Measurements from ENCODE around the gene FRMPD2. TPM values are rescaled to one million over a fixed set of nuclear protein-coding genes. Genes with fewer than 3 reads are reported as not detected.

The FRMPD2 gene
- total RNA-seq, 4 donors from 2014 or later: 0.80 TPM; not detected in 3

DNA sequence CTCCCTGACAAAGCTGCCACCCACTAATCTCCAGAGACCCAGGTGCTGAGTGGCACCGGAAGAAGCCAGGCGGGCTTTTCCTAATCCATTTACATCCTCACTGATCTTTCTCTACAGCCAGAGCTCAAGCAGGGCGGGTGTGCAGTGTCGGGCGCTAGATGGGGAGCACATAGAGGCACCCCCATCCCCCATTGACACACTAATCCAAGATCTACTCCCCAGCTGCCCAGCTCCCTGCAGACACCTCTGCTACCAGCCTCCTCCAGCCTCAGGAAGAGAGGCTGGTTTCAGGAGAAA, 22.2 kb downstream of the FRMPD2 start:
- no peaks in the 10 kb centered on the region for H3K27me3 ChIP-seq
- no peak for DNase-seq
- H3K9me3 ChIP-seq: no peaks in the 10 kb centered on the region
- TF ChIP-seq, protein P1, sequence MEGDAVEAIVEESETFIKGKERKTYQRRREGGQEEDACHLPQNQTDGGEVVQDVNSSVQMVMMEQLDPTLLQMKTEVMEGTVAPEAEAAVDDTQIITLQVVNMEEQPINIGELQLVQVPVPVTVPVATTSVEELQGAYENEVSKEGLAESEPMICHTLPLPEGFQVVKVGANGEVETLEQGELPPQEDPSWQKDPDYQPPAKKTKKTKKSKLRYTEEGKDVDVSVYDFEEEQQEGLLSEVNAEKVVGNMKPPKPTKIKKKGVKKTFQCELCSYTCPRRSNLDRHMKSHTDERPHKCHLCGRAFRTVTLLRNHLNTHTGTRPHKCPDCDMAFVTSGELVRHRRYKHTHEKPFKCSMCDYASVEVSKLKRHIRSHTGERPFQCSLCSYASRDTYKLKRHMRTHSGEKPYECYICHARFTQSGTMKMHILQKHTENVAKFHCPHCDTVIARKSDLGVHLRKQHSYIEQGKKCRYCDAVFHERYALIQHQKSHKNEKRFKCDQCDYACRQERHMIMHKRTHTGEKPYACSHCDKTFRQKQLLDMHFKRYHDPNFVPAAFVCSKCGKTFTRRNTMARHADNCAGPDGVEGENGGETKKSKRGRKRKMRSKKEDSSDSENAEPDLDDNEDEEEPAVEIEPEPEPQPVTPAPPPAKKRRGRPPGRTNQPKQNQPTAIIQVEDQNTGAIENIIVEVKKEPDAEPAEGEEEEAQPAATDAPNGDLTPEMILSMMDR (IDR thresholded peaks at IDR 0.05): no peak
- TF ChIP-seq POLR2A (IDR thresholded peaks at IDR 0.05) (no peak), EP300 (IDR thresholded peaks at IDR 0.05; ENCODE audit: low read depth) (no peak), POLR2AphosphoS5 (IDR thresholded peaks at IDR 0.05) (no peak)
- WGBS, 2 donors (ENCODE audit: low coverage in 1 of 2): 83% methylated on average over 5 of the region's 5 CpGs; no CpG with 5 or more reads in 1 of the 2 donors
- intact Hi-C loops (cut with DNase I; ENCODE audit: low total_unique reads) (no loop called here), in situ Hi-C loops (cut with MboI; ENCODE audit: low pct_ligation_motif_present in 1 of 4, low pct_unique_long_range_greater_than_20kb in 1 of 4, low sequenced_read_pairs in 3 of 4) (no loop called here)
- no peaks in the 10 kb centered on the region for H3K36me3 ChIP-seq
- H3K4me3 ChIP-seq: no peak overlapping the region
- no peak overlapping the region for H3K27ac ChIP-seq
- H3K4me1 ChIP-seq: peaks cover 0 to 8% (median 3%) of the 10 kb centered on the region in 4 donors

DNA sequence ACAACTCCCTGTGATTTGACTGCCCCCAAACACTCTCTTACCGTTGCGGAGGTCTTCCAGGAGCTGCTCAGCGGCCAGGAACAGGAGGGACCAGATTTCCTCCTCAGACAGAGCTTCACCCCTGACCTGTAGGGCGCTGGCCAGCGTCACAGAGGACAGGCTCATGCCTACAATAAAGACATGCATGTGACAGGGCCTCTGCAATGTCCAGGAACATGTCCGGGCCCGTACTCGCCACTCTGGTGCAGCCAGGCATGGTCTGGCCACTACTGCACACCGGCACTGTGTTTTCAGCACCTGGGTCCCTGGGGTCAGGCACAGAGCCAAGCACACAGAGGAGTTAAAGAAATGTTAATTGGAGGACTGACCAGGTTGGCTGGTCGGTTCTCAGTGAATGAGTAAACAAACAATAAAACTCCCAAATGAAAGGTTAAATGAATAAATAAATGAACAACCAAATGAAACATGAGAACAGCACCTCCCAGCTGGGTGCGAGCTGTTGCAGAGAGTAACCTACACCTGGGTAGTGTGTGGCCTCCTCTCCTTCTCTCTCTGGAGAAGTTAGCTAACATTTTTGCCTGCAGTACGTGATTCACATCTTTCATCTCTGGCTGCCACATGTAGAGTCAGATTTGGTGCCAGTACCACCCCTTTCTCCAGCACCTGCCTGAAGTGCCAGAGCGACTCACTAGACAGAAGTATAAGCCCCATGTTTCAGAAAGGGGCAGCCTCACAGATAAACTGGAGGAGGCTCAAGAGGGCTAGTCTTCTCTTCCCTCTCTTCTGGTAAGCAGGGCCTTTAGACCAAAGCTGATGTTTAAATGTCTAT, 22.8 kb downstream of the FRMPD2 start:
- no peaks in the 10 kb centered on the region for H3K36me3 ChIP-seq
- H3K4me3 ChIP-seq: no peak overlapping the region
- H3K27me3 ChIP-seq: no peaks in the 10 kb centered on the region
- H3K9me3 ChIP-seq: no peaks in the 10 kb centered on the region
- TF ChIP-seq, protein P1 (IDR thresholded peaks at IDR 0.05): no peak
- TF ChIP-seq EP300 (IDR thresholded peaks at IDR 0.05; ENCODE audit: low read depth) (no peak), POLR2AphosphoS5 (IDR thresholded peaks at IDR 0.05) (no peak), POLR2A (IDR thresholded peaks at IDR 0.05) (no peak)
- H3K27ac ChIP-seq: no peak overlapping the region
- peak; percentile 16 for DNase-seq
- in situ Hi-C loops (cut with MboI; ENCODE audit: low pct_ligation_motif_present in 1 of 4, low pct_unique_long_range_greater_than_20kb in 1 of 4, low sequenced_read_pairs in 3 of 4) (no loop called here), intact Hi-C loops (cut with DNase I; ENCODE audit: low total_unique reads) (no loop called here)
- 23 to 42% methylated on average over 5 to 13 of the region's 13 CpGs for WGBS, 2 donors (ENCODE audit: low coverage in 1 of 2)
- H3K4me1 ChIP-seq: peaks cover 0 to 8% (median 3%) of the 10 kb centered on the region in 4 donors

DNA sequence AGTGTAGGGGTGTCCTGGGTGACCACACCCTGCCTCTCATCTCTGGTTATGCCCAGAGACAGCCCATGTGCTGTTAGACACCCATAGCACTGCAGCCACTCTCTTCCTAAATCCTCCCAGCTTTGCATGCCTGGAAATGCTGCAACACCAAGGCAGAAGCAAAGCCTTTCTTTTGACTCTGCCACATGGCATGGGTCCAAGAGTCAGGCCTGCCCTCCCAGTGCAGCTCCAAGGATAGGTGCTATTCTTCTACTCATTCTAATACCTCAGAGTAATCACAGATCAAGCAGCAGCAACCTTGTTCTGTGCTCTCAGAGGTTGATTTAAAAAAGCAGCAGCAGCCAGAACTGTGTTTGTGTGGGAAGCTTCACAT, 23.4 kb downstream of the FRMPD2 start:
- no peaks in the 10 kb centered on the region for H3K36me3 ChIP-seq
- intact Hi-C loops (cut with DNase I; ENCODE audit: low total_unique reads) (no loop called here), in situ Hi-C loops (cut with MboI; ENCODE audit: low pct_ligation_motif_present in 1 of 4, low pct_unique_long_range_greater_than_20kb in 1 of 4, low sequenced_read_pairs in 3 of 4) (no loop called here)
- H3K27me3 ChIP-seq: no peaks in the 10 kb centered on the region
- H3K4me1 ChIP-seq: peaks cover 0 to 8% (median 3%) of the 10 kb centered on the region in 4 donors
- no peaks in the 10 kb centered on the region for H3K9me3 ChIP-seq
- H3K27ac ChIP-seq: no peak overlapping the region
- no peak for TF ChIP-seq EP300 (IDR thresholded peaks at IDR 0.05; ENCODE audit: low read depth)
- TF ChIP-seq POLR2A (IDR thresholded peaks at IDR 0.05): no peak
- TF ChIP-seq POLR2AphosphoS5 (IDR thresholded peaks at IDR 0.05): no peak
- TF ChIP-seq, protein P1 (IDR thresholded peaks at IDR 0.05): no peak
- no peak for DNase-seq
- no peak overlapping the region for H3K4me3 ChIP-seq

DNA sequence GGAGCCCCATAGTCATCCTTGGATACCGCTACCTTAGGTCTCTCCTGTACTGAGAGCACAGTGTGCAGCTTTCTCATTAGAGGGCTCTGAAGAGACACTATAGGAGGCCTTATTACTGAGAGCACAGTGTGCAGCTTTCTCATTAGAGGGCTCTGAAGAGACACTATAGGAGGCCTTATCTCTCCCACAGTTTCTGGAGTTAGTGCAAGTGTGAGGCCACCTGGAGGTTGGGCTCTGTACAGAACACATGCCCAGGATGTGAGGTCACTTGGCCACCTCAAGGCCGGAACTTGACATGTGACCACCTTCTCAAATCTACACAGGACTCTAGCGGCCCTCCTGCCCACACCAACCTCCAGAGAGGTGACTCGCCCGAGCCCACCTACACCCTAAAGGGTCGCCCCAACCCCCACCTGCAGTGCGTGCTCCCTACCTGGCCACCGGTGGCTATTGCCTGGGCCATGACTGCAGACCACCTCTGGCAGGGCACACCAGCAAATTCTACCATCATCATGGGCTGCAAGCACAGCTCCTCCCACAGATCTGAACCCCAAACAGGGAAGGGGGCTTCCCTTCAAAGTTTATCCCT, 24.6 kb downstream of the FRMPD2 start:
- TF ChIP-seq, protein P1 (IDR thresholded peaks at IDR 0.05): no peak
- no peak for TF ChIP-seq POLR2A (IDR thresholded peaks at IDR 0.05)
- TF ChIP-seq EP300 (IDR thresholded peaks at IDR 0.05; ENCODE audit: low read depth): no peak
- no peak for TF ChIP-seq POLR2AphosphoS5 (IDR thresholded peaks at IDR 0.05)
- H3K27ac ChIP-seq: no peak overlapping the region
- no peaks in the 10 kb centered on the region for H3K27me3 ChIP-seq
- H3K9me3 ChIP-seq: no peaks in the 10 kb centered on the region
- peaks cover 0 to 8% (median 3%) of the 10 kb centered on the region in 4 donors for H3K4me1 ChIP-seq
- 87% methylated on average over 8 of the region's 8 CpGs; no CpG with 5 or more reads in 1 of the 2 donors for WGBS, 2 donors (ENCODE audit: low coverage in 1 of 2)
- DNase-seq: no peak
- intact Hi-C loops (cut with DNase I; ENCODE audit: low total_unique reads): no loop called here
- H3K36me3 ChIP-seq: no peaks in the 10 kb centered on the region
- no peak overlapping the region for H3K4me3 ChIP-seq
- in situ Hi-C loops (cut with MboI; ENCODE audit: low pct_ligation_motif_present in 1 of 4, low pct_unique_long_range_greater_than_20kb in 1 of 4, low sequenced_read_pairs in 3 of 4): no loop called here

Data from transverse colon (tissue), 4 donors.